Measurements from ENCODE around the gene MCF2L2.
A peak's percentile ranks its signal among the peaks of the same experiment; 100 is the strongest.
"Not testable (repeated sequence)": the region's sequence is repeated elsewhere in the genome, so short reads cannot be mapped to it uniquely, and the experiment has no call there.

Gene MCF2L2

DNA sequence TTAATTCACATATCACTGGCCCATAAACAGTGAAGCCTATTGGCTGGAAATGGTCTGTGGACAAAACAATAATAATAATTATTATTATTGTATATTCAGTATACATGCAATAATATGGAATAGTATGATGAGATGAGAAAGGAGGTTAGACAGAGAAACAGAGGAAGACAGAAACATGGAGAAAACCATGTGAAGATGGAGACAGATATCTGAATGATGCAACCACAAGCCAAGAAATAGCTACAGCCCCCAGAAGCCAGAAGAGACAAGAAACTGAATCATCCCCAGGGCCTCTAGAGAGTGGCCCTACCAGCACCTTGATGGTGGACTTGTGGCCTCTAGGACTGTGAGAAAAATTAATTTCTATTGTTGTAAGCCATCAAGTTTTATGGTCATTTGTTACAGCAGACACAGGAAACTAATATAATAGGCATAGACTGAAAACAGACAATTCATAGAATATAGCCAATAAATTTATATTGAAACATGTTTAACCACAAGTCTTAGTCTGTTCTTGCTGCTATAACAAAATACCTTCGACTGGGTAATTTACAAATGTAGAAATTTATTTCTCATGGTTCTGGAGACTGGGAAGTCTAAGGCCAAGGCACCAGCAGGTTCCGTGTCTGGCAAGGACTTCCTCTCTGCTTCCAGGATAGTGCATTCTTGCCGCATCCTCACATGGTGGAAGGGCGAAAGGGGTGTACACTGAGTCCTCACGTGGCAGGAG lies 31.6 kb downstream of the MCF2L2 start:
- no peak for DNase-seq (ENCODE audit: low read depth in 2 of 2)

DNA sequence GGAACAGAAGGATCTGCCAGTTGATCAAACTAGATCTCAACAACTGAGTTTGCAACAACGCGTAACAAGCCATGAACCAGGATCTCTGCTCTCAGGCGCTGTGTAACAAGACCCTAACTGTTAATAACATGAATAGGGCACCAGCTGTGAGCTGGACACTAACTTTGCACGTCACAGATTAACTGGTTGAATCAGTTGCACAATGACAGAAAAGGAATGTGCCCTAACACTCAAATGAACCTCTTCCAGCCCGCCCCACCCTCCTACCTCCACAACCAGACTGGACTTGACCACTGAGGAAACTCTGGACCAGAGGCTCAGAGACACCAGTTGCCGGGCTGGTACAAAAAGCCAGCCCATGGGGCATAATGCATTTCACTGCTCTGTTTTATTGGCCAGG lies 34.3 kb downstream of the MCF2L2 start:
- DNase-seq (ENCODE audit: low read depth in 2 of 2): no peak

DNA sequence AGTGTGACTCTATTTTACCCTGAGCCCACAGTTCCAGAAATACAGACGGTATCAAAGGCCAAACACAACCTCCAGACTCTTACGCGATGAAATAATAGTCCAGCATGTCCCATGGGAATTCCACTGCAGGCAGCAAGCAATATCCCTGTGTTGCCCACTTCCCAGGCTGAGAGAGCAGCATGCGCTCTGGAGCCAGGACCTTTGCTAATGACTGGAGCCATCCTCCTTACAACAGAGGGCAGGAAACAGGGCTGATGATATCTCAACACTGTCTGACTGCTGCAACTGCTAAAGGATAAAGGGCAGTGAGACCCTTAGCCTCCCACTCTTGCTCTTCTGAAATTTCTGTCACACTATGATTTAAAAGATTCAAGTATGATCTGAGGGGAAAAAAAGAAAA lies 34.8 kb downstream of the MCF2L2 start:
- DNase-seq (ENCODE audit: low read depth in 2 of 2): no peak

DNA sequence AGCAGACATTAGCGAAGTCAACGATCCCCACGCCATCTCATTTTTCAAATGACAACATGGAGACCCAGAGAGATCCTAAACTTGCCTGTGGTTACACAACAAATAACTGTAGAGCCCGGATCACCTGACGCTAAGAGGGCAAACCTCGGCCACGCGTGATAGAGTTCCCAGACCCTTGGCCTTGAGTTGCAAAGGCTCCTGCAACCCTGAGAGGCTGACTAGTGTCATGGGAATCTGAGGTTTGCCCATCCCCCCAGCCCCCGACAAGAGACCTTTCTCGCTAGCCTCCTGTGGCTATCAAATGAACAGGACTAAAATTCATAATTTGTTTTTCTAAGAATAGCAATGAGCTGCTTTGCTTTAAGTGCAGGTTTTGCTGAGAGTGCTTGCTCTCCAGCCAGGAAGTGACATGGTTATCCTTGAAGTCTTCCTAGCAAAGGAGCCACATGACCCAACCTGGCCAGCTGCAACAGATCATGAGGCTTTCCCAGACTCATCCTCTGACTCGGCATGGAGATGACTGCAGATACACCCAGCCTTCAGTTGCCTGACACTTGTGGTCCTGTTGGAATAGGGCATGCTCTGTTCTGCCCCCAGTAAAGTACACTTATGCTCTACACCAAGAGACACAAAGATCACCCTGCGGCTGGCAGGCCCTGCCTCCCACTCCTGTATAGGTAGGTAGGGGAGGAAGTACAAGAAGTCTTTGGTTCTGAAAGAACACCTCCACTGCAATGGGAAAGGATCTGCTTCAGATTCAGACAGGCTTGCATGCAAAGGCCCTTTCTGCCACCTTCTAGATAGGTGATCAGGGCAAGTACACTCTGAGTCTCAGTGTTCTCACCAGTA lies 36.0 kb downstream of the MCF2L2 start:
- DNase-seq (ENCODE audit: low read depth in 2 of 2): no peak

DNA sequence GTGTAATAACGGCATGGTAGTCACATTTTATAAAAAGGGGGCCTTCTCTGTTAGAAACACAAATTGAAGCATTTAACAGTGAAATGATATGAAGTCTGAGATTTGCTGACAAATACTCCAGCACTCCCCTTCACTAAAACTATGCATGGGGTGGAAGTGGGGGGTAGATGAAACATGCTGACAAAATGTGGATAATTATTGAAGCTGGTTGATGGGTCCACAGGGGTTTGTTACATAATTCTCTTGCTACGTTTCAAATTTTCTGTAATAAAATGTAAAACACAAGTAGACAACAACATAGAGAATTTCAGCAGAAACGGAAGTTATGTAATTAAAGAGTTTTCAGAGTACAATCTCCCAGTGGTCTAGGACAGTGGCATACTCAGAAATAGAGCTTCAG lies 37.0 kb downstream of the MCF2L2 start:
- DNase-seq (ENCODE audit: low read depth in 2 of 2): no peak

DNA sequence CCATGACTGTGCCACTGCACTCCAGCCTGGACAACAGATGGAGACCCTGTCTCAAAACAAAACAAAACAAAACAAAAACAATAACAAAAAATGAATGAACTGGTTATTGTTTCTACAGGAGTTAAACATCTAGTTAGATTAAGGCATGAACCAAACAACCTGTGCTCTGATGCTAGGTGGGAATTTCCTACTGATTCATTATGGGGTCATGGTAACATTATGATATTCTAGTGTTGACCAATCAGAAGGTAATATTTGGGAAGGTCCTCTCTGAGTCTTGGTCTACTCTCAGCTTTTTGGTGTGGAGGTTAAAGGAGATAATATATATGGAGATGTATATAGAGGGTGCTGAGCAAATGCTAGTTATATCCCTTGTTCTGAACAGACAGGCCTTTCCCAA lies 37.6 kb downstream of the MCF2L2 start:
- no peak for DNase-seq (ENCODE audit: low read depth in 2 of 2)

DNA sequence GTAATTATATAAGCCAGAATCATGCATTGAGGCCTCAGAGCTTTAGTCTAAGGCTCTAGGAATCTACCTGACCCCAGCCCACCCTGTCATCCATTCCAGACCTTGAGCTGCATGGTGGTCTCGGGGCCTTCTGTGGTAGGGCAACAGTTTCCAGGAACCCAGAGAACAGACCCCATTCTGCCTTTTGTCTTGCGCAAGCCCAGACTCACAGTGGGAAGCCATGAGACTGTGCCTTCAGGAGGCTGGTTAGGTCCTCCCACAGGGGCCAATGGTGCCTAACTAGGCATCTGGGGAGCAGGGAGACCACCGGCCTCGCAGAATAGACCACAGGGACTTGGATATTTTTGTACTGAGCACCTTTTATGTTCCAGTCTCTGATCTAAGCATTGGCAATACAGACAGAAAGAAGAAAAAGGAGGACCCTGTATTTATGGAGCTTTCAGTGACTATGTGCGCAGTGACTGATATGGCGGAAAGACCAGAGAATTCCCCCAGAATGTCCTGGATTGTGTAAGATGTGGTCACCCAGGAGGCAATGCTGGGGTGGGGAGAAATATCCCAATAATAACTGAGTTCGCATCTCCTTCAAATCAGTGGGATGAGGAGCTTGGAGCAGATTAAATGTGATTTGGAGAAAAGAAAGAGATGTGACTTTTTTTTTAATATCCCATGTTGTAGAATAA lies 40.1 kb downstream of the MCF2L2 start:
- no peak for DNase-seq (ENCODE audit: low read depth in 2 of 2)

DNA sequence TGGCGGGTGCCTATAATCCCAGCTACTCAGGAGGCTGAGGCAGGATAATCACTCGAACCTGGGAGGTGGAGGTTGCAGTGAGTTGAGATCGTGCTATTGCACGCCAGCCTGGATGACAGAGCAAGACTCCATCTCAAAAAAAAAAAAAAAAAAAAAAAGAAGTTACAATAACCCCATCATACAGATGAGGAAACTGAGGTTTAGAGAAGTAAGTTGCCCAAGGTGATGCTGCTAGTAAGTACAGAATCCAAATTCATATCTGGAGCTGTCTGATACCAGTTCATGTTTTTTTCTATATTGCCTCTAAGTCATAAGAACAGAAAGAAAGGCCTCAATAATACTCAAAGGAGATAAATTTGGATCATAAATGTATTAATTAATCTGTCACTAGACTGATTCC lies 40.6 kb downstream of the MCF2L2 start:
- no peak for DNase-seq (ENCODE audit: low read depth in 2 of 2)

DNA sequence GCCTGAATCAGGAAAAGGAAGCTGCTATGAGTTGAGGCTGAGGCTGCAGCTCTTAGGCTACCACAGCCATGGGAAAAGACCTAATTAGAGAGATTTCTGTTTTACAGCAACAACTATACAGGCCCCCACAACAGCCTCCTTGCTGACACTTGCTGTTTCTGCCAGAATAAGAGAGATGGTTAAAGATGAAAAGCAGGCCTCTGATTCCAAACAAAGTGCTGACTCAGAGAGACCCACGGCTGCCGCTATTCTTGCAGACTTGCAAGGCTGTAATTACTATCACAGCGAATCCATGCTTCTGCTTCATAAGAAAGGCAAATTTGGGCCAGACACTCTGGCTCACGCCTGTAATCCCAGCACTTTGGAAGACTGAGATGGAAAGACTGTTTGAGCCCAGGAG lies 41.8 kb downstream of the MCF2L2 start:
- no peak for DNase-seq (ENCODE audit: low read depth in 2 of 2)

DNA sequence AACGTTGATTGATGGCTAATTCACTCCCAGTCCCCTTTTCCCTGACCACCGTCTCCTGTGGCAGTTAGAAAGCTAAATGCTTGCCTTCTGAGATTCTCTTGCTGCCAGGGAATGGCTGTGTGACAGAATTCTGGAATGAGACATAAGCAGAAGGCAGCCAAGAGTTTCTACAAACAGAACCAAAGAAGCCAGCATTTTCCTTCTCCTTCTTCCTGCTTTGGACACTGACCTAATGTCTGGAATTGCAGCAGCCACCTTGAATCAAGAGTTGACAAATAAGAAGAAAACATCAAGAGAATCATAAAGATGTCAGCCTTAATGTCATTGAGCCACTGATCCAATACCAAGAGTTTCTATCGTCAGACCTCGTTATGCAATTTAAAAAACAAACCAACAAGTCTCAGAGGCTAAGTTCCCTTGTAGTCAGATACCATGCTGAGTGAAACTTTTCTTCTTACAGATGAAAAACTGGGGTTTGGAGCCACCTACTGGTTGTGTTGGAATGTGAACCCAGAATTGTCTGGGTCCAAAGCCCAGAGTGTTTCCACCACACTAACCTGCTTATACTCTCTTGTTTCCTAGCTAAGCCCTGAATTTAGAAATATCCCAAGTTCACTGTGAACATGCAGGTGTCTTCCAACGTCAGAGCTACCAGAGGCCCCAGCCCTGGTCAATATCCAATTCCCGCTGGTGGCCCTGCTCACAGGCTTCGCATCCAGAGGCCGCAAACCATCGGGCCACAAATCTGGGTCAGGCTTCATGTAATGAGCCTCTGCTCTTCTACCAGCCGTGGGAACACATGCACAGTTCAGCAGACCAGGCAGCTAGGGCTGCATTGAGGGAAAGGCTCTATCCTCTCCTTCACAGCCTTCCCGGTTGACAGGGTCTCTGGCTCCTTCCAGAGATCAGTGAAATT lies 42.5 kb downstream of the MCF2L2 start:
- peak; percentile 8 to 33 for DNase-seq (ENCODE audit: low read depth in 2 of 2)

DNA sequence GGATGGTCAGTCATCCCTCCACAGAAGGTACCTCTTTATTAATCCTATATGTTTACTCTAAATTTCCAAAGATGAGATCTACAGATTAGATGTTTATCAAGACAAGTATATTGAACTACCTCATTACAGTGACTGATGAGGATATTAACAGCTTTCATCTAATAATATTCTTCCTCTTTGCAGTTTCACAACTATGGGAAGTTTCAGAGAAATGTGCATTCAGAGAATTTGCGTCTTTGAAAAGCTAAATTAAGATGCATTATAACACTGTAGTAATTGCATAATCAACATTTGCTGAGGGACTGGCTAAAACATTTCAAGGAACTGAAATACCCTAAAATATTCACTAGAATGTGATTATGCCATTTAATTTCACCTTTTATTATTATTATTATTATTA lies 46.7 kb downstream of the MCF2L2 start:
- DNase-seq (ENCODE audit: low read depth in 2 of 2): no peak

DNA sequence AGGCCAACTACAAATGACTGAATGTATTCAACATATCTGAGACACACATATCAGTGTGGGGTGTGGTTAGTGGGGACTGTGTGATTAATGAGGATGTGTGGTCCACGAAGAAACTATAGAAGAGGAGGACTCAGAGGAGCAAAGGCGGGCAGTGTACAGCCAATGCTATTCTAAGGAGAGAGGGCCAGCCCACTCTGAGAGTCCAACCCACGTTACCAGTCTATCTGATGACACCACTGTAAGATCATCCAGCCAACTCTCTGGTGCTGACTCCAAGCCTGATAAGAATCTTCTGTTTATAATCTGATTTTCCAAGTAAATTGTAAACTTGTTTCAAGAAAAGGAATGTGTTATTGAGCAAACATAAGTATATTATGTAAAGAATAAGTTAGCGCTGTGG lies 47.2 kb downstream of the MCF2L2 start:
- DNase-seq (ENCODE audit: low read depth in 2 of 2): no peak

DNA sequence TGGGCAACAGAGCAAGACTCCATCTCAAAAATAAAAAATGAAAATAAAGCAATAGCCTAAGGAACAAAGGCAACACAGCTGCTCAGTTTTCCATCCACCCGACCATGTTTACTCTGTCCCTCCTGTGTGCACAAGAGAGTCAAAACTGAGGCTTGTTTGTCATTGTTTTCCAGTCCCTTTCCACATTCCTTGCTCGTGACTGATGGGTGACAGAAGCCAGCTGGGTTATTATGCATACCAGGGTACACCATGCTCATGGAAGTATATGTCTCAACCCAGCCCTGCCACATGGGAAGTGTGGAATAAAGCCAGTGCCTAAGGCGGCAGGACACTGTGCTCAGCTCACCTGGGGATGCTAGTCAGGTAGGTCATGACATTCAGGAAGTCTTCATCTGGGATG lies 49.5 kb downstream of the MCF2L2 start:
- no peak for DNase-seq (ENCODE audit: low read depth in 2 of 2)

DNA sequence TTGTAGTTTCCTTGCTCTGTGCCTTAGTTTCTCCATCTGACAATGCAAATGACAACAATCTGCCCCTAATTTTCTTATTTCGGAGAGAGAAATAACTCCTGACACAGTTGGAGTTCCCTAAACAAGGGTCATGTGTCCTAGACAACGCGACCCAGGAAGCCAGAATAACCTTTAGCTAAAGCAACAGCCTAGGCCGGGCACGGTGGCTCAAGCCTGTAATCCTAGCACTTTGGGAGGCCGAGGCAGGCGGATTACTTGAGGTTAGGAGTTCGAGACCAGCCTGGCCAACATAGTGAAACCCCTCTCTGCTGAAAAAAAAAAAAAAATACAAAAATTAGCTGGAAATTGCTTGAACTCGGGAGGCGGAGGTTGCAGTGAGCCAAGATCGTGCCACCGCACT lies 49.9 kb downstream of the MCF2L2 start:
- no peak for DNase-seq (ENCODE audit: low read depth in 2 of 2)

DNA sequence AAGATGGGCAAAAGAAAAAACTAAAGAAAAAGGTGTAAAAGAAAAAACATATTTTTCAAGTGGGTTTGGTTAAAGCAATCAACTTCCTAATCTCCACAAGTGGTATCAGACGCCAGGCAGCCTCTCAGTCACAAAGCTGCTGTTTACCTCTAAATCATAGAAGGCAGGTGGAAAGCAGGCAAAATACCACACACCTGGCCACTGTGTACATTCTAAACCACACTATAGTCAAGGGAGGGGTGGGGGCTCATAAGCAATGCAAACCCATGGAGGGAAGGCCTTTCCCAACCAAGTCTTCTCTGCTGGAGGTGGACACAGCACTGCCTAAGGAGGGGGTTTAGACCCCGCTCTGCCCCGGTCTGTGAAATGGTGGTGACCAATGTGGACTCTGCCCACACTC lies 50.4 kb downstream of the MCF2L2 start:
- DNase-seq (ENCODE audit: low read depth in 2 of 2): no peak

DNA sequence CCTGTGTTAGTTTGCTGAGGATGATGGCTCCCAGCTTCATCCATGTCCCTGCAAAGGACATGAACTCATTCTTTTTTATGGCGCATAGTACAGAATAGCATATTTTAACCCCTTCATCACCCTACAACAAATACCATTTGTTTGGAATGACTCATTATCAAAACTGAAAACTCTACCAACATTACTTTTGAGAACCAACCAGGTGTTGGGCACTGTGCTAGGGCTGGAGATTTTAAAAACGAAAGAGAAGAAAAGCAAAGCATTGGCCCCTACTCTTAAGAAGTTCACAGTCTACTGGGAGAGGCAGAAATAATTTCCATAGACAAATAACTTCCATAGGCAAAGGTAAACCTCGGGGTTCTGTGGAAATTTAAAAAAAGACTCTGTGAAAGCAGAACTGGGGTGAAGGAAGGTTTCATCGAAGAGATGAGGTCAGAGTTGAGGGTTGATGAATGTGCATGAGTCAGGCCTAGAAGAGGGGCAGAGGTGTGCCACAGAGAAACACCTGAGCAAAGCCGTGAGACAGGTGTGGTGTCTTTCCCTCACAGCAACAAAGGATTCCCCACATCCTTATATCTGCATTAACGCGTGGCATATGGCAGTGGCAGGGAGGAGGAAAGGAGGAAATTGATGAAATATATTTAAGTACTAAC lies 51.0 kb downstream of the MCF2L2 start:
- DNase-seq (ENCODE audit: low read depth in 2 of 2): peak in 1 of 2 donors; percentile 5

DNA sequence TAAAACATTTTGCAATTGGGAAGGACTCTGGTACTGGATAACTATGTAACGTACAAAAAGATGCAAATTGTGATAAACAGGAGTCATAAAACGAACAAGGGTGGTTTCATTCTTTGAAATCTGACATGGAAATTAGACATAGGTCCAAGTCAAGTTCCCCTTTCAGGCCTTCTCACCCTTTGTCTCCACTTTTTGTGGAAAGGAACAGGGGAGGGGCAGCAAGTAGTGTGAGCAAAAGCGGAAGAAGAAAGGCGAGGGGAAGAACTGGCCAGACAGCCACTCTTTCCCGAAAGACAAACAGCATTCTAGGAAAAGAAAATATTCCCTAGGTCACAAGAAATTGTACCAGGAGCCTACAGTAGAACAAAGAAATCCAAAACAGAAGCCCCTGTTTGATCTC lies 52.6 kb downstream of the MCF2L2 start:
- no peak for DNase-seq (ENCODE audit: low read depth in 2 of 2)

DNA sequence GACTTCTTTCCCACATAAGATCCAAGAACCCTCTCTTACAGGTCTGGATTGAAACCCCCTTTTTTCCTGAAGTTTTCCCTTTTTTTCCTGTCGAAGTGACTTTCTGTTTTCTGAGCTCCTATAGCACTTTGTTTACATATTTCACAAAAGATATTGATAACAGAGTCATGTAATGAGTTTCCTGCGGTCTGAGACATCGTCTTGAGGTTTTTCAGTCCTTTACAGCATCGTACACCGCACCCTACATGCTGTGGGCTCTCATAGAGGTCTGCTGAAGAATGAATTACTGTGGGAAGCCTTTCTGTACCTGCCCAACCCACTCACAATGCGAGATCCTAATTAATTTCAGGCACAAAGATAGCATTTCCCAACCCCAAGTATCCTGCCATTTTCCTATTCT lies 53.1 kb downstream of the MCF2L2 start:
- DNase-seq (ENCODE audit: low read depth in 2 of 2): no peak

DNA sequence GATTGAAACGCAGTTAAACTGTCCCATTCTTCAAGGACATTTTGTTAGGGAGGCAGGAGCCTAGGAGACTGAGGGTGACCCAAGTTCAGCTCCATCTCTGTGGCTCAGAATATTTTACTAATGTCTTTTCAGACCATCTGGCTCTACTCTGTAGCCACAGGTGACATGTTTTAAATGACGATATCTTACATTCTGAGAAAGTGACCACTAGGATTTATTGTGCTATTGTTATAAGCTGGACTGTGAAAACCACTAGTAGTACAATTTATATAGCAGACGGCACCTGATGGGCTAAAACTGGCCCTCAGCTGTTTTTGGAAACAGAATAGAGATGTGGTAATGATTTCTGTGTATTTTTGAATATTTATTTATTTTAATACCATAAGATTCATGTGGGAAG lies 55.5 kb downstream of the MCF2L2 start:
- DNase-seq (ENCODE audit: low read depth in 2 of 2): no peak

DNA sequence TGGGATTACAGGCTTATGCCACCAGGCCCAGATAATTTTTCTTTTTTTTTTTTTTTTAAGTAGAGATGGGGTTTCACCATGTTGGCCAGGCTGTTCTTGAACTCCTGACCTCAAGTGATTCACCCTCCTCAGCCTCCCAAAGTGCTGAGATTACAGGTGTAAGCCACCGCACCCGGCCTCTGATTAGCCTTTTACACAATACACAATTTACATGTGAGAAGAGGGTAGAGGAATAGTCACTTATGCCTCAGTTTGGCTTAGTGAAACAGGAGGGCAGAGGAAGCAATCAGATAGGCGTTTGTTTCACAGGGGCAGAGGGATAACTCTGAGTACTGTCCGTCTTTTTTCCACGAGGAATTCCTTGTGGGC lies 56.8 kb downstream of the MCF2L2 start:
- not testable (repeated sequence) for DNase-seq (ENCODE audit: low read depth in 2 of 2)

DNA sequence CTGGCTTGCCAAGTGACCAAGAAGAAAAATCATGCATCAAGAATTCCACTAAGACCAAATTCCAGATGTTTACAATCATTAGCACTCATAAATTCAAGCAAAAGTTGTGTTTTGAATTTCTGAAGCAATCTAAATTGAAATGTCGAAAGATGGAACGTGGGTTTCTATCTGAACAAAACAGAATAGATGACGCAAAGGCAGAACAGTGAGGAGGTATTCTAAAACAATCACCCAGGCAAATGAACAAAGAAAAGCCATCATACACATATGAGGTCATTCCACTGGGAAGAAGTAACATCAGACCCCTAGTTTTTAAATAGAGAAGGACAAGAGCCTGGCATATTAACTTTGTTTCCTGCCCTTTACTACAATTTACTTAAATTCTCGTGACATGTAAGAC lies 58.0 kb downstream of the MCF2L2 start:
- DNase-seq (ENCODE audit: low read depth in 2 of 2): no peak

Measured in stimulated activated CD8-positive, alpha-beta memory T cell treated with anti-CD3 and anti-CD28 coated beads, Interleukin-7, amount 100 ng/mL, for 4 hours (primary cell).